WTC11 (cell line): ENCODE results near the gene SP100.

Experiments used
- CREB1 ChIP-seq: sonication (generic); formaldehyde crosslinking; IDR thresholded peaks from 2 replicates; pipeline ENCODE4 v1.8.0; 2023; ENCODE audit warnings: mild to moderate bottlenecking, missing genetic modification reagents
- ZBTB21 ChIP-seq: sonication (generic); formaldehyde crosslinking; IDR thresholded peaks from 2 replicates; pipeline ENCODE4 v1.8.1; 2023; ENCODE audit warnings: mild to moderate bottlenecking, missing genetic modification reagents, borderline replicate concordance

GRCh38 chr2:230496891-230497290 lies 80.9 kb downstream of the SP100 start:
- no peak for TF ChIP-seq CREB1 (CRISPR knock-in tag)
- no peak for TF ChIP-seq ZBTB21
